Measurements from ENCODE around the gene C11orf16. TPM values are rescaled to one million over a fixed set of nuclear protein-coding genes. Genes with fewer than 3 reads are reported as not detected.
"Not testable (repeated sequence)": the region's sequence is repeated elsewhere in the genome, so short reads cannot be mapped to it uniquely, and the experiment has no call there.

The C11orf16 gene
- total and polyA plus RNA-seq, 9 of the 15 experiments (the other 6 are each of a cell fraction or from before 2014, with no cell fraction given) = not detected

- H3K27me3 ChIP-seq (ENCODE audit: control insufficient read depth in 2 of 2, insufficient read depth in 2 of 2, low read length in 2 of 2); H3K9me1 ChIP-seq (ENCODE audit: control insufficient read depth, insufficient read depth, low read length); H3K4me1 ChIP-seq (replicated peaks in 1 of 2; ENCODE audit: control insufficient read depth in 2 of 2, insufficient read depth in 2 of 2, low read length in 2 of 2); FAIRE-seq; H3K9me3 ChIP-seq (replicated peaks; ENCODE audit: control insufficient read depth, insufficient read depth, low read depth, low read length); H3K36me3 ChIP-seq (ENCODE audit: control insufficient read depth, insufficient read depth, low read length); in situ Hi-C loops (cut with MboI); H3K79me2 ChIP-seq (ENCODE audit: control insufficient read depth, insufficient read depth, low read length); H4K20me1 ChIP-seq (replicated peaks; ENCODE audit: control insufficient read depth, insufficient read depth, low read length); intact Hi-C loops (cut with micrococcal nuclease); H3K4me2 ChIP-seq (ENCODE audit: insufficient read depth, low read length); CTCF ChIA-PET (ENCODE audit: low intra/inter-chr PET ratio); H3K4me3 ChIP-seq; DNase-seq (ENCODE audit: extremely low read depth in 1 of 4, low spot score in 3 of 4); ATAC-seq; H3K9ac ChIP-seq (ENCODE audit: insufficient read depth in 1 of 2, low read depth in 2 of 2, low read length in 2 of 2); H3K27ac ChIP-seq (ENCODE audit: extremely low read depth, low read depth, low read length); H2AFZ ChIP-seq (ENCODE audit: low read depth, low read length); POLR2A ChIA-PET; BruUV-seq (replicated peaks): not testable (repeated sequence)
- WGBS (ENCODE audit: insufficient coverage, low coverage, missing lambda C conversion rate) = 0% methylated on average over 1 of the region's 2 CpGs
- peak; percentile 92 for TF ChIP-seq ZNF507 (tag; conservative IDR thresholded peaks at IDR 0.05)
Observed at GRCh38 chr11:8891185-8891584, 41.6 kb downstream of the C11orf16 start.

GRCh38 chr11:8886322-8886721, 46.4 kb downstream of the C11orf16 start:
- Histone ChIP-seq H3K4me1 (replicated peaks in 1 of 2; ENCODE audit: control insufficient read depth in 2 of 2, insufficient read depth in 2 of 2, low read length in 2 of 2) (no peaks in the 10 kb centered on the region), H3K9ac (ENCODE audit: insufficient read depth in 1 of 2, low read depth in 2 of 2, low read length in 2 of 2) (no peak overlapping the region), H3K9me3 (replicated peaks; ENCODE audit: control insufficient read depth, insufficient read depth, low read depth, low read length) (no peaks in the 10 kb centered on the region), H3K36me3 (ENCODE audit: control insufficient read depth, insufficient read depth, low read length) (no peaks in the 10 kb centered on the region), H3K4me3 (no peak overlapping the region), H3K4me2 (ENCODE audit: insufficient read depth, low read length) (no peak overlapping the region), H4K20me1 (replicated peaks; ENCODE audit: control insufficient read depth, insufficient read depth, low read length) (no peaks in the 10 kb centered on the region), H3K9me1 (ENCODE audit: control insufficient read depth, insufficient read depth, low read length) (no peaks in the 10 kb centered on the region), H3K27me3 (ENCODE audit: control insufficient read depth in 2 of 2, insufficient read depth in 2 of 2, low read length in 2 of 2) (peaks cover 4 to 5% of the 10 kb centered on the region in 2 experiments; a peak in 4 of 5 replicates), H3K79me2 (ENCODE audit: control insufficient read depth, insufficient read depth, low read length) (no peaks in the 10 kb centered on the region), H2AFZ (ENCODE audit: low read depth, low read length) (no peak overlapping the region), H3K27ac (ENCODE audit: extremely low read depth, low read depth, low read length) (no peak overlapping the region)
- TF ChIP-seq ZMIZ1 (IDR thresholded peaks at IDR 0.05; ENCODE audit: low read depth in 2 of 2, low read length in 2 of 2) (no peak), ZBTB43 (CRISPR knock-in tag; IDR thresholded peaks at IDR 0.05) (no peak), ELF2 (CRISPR knock-in tag; IDR thresholded peaks at IDR 0.05) (no peak), ETV6 (IDR thresholded peaks at IDR 0.05; ENCODE audit: borderline replicate concordance in 1 of 2, low read depth in 2 of 2, low read length in 1 of 2) (no peak), ETV6 (CRISPR knock-in tag; IDR thresholded peaks at IDR 0.05; ENCODE audit: borderline replicate concordance) (no peak), MYNN (IDR thresholded peaks at IDR 0.05) (no peak), MYNN (CRISPR knock-in tag; IDR thresholded peaks at IDR 0.05) (no peak), LCOR (CRISPR knock-in tag; IDR thresholded peaks at IDR 0.05) (no peak)
- CTCF ChIA-PET (ENCODE audit: low intra/inter-chr PET ratio) = no interaction called here
- no peak for DNase-seq (ENCODE audit: extremely low read depth in 1 of 4, low spot score in 3 of 4)
- BruUV-seq (replicated peaks) = no TSS peak
- in situ Hi-C loops (cut with MboI) (no loop called here), intact Hi-C loops (cut with micrococcal nuclease) (no loop called here)
- no peak for FAIRE-seq
- POLR2A ChIA-PET = no interaction called here
- no peak for ATAC-seq
- 0% methylated on average over 2 of the region's 2 CpGs for WGBS (ENCODE audit: insufficient coverage, low coverage, missing lambda C conversion rate)

Data from K562 (cell line).